GM21381 (cell line): ENCODE data around the gene CMSS1.

Experiments
- ATAC-seq: cut with Tn5 transposase; IDR thresholded peaks from one replicate; pipeline ENCODE4 v1.9.1; 2021; ENCODE audit warnings: mild to moderate bottlenecking, moderate library complexity; ENCODE audit not compliant: unreplicated experiment

CMSS1 gene

DNA sequence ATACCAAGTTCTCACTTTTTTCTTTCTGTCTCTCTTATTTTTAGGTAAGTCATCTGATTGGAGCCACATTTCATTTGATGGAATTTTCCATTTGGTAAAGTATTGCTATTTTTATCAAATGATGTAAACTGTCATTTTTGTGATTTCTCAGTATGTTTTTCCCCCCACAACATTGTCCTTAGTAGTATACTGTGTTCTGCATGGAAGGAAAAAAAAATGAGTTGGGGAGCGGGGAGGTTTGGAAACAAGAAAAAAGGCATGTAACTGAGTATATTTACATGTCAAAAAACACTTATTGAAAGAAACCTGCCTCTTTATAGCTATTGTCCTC lies 192.4 kb downstream of the CMSS1 start:
- ATAC-seq, result no peak

GRCh38 chr3:100018806-100019205 lies 201.1 kb downstream of the CMSS1 start:
- ATAC-seq, result no peak

DNA sequence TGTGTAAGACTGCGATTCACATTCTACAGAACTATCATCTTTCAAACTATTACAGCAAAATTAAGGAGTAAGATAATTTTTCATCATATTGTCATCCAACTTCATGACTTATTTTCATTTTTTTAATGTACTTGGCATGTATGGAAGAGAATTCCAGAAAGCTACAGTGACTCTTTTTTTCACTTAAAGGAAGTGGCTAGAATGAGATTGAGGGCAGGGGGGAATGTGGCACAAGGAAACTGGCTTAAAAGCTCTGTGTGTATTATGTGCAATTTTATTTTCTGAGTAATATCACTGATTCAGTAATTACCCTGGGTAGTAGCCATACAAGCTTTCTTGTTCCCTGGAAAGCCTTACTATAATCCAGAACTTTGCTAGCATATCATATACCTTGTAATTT lies 202.1 kb downstream of the CMSS1 start:
- no peak for ATAC-seq

DNA sequence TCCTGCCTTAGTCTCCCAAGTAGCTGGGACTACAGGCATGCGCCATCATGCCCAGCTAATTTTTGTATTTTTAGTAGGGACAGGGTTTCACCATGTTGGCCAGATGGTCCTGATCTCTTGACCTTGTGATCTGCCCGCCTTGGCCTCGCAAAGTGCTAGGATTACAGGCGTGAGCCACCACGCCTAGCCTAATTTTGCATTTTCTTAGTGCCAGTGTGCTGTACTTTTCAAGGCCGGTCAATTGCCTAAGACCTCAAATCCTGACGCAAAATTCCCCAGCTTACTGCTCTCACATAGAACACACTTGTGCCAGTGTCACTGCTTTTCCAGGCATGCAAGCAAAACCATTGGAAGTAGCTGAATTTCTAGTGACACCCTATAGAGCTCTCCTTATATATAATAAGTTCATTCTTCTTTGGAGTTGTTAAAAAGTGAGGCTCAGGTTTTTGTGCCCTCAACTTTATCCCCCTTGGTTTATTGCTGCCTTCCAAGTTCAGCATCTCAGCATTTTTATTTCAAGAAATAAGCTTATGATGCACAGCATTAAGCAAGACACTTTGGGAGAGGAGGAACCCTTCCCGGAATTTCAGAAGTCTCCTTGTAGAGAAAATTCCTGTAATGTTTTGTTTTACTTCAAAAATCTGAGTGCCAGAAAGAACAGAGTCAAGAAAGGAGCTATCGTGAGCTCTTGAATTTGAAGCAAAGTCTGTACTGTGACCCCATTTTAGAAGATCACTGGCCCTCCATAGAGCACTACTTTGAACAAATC lies 203.4 kb downstream of the CMSS1 start:
- ATAC-seq, result no peak

GRCh38 chr3:100022506-100022905 lies 204.8 kb downstream of the CMSS1 start:
- ATAC-seq, result no peak

GRCh38 chr3:100023150-100023549 lies 205.5 kb downstream of the CMSS1 start:
- no peak for ATAC-seq

DNA sequence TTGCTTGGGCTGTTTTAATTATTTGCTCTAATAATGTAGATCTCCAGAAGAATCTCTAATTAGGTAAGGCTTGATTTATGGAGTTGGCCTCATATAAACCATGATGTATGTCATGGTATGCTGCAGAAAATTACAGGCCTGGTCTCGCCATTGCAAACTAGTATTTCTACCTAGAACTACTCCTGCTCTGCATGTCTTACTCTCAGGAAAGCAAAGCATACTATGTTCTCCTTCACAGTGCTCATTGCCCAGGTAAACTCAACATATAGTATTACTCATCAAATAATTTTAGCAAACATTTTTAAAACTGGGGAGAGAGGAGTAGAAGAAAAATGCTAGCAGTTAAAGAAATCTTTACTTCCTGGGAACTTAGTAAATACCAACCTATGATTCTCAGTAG lies 205.9 kb downstream of the CMSS1 start:
- ATAC-seq, result no peak

GRCh38 chr3:100024520-100025303 lies 207.1 kb downstream of the CMSS1 start:
- no peak for ATAC-seq

GRCh38 chr3:100027321-100027720 lies 209.7 kb downstream of the CMSS1 start:
- ATAC-seq, result no peak

- no peak for ATAC-seq
Measured at GRCh38 chr3:100029052-100029451, 211.4 kb downstream of the CMSS1 start.

GRCh38 chr3:100029689-100030088 lies 212.0 kb downstream of the CMSS1 start:
- no peak for ATAC-seq

DNA sequence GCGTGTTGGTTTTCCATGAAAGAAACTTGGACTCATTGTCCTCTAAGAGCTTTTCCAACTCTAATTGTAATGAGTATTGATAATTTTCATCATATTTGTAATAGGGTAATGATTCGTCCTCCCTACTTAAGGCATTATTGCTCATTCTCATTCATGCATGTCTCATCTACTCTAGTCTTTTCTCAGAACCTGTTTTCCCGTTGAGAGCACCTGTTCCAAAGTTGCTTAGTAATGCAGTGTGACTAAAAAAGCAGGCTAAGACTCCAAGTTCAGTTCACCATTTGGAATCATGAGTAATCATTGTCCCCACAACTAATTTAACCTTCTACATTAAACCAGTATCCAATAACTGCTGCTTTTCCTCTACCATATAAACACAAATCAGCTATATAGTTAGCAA lies 212.7 kb downstream of the CMSS1 start:
- ATAC-seq, result no peak

- ATAC-seq, result no peak
Measured at GRCh38 chr3:100030914-100031425, 213.3 kb downstream of the CMSS1 start.

- no peak for ATAC-seq
Measured at GRCh38 chr3:100032243-100032642, 214.6 kb downstream of the CMSS1 start.

GRCh38 chr3:100033184-100033583 lies 215.5 kb downstream of the CMSS1 start:
- no peak for ATAC-seq

DNA sequence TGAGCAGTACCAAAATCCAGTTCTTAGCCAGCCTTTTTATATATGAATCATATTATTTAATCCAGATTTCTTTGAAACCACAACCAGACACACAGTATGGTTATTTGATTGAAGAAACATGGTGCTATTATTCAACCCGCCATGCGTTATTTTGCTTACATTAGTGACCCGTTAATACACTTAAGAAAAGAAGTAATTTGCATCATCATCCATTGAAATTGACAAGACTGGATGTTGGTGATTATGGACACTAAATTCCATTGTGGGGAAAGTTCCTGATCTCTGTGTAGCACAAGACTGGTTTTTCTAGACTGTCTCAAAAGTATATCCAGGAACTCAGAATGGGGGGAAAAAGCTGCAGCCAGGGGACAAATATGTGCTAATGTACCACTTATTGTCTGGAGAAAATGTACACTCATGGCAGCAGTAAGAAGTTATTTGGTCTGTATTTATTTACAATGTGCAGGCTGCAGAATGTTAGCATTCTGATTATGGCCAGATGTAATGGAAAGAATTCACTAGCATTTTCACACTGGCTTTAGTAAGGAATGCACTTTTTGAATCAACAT lies 216.3 kb downstream of the CMSS1 start:
- ATAC-seq, result no peak

DNA sequence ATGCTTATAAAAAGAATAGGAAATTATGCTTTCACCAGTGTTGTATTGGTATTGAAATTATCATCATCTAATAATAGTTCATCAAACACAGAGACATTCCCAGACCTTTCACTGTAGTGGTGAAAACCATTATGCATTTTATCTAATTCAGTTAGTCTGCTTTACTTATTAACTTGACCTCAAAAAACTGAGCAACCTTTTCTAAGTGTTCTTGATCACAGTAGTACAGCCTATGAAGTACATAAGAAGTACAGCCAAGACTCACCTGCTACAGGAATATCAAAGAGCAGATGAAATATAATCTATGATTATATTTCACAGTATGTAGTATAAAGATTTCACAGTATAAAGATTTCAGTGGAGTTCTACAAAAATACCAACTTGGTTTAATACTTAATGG lies 221.4 kb downstream of the CMSS1 start:
- ATAC-seq, result no peak

GRCh38 chr3:100040451-100041225 lies 223.0 kb downstream of the CMSS1 start:
- no peak for ATAC-seq

DNA sequence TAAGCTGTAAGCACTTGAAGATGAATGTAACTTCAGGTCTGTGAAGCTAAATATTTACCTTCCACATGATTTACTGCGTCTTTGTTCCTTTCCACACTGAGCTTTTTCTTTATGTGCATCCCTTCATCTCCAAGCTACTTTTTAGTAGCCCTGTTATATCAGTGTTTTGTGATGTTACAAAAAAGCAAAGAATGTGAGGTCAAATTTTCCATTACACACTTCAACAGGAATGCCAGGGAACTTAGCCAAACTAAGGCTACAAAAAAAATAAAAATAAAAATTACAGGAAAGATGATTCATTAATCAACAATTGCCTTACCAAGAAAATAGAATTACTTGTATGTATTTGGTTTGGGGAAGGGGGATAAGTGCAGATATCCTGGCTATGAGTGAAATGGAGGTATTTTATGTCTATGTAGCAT lies 223.7 kb downstream of the CMSS1 start:
- no peak for ATAC-seq

GRCh38 chr3:100042166-100042981 lies 224.7 kb downstream of the CMSS1 start:
- ATAC-seq, result no peak
